ENCODE data around the gene IMMP2L. TPM values are rescaled to one million over a fixed set of nuclear protein-coding genes. Genes with fewer than 3 reads are reported as not detected.

Gene IMMP2L
- polyA plus RNA-seq, 4 donors: 38.6 to 48.8 (median 40.6) TPM

- no peak for DNase-seq (ENCODE audit: low read depth in 4 of 4, low spot score in 2 of 4)
Measured at GRCh38 chr7:111408724-111409123, 153.6 kb downstream of the IMMP2L start.

GRCh38 chr7:111407258-111407657, 155.0 kb downstream of the IMMP2L start:
- no peak for DNase-seq (ENCODE audit: low read depth in 4 of 4, low spot score in 2 of 4)

DNA sequence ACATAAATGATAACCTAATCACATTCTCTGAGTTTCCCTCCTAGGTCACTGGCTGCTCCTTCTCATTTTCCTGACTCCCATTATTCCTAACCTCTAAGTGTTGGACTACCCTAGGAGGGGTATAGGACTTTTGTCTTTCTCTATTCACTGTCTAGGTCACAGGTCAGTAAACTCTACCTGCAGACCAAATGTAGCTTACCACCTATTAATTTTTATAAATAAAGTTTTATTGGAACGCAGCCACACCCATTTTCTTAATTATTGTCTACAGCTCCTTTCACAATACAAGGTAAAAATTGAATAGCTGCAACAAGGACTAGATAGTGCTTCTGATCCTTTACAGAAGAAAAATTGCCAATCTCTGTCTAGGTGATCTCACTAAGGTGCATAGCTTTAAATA, 156.7 kb downstream of the IMMP2L start:
- DNase-seq (ENCODE audit: low read depth in 4 of 4, low spot score in 2 of 4): no peak

GRCh38 chr7:111401516-111401915, 160.8 kb downstream of the IMMP2L start:
- no peak for DNase-seq (ENCODE audit: low read depth in 4 of 4, low spot score in 2 of 4)

- no peak for DNase-seq (ENCODE audit: low read depth in 4 of 4, low spot score in 2 of 4)
Measured at GRCh38 chr7:111400088-111400487, 162.2 kb downstream of the IMMP2L start.

- DNase-seq (ENCODE audit: low read depth in 4 of 4, low spot score in 2 of 4): no peak
Measured at GRCh38 chr7:111394891-111395290, 167.4 kb downstream of the IMMP2L start.

DNA sequence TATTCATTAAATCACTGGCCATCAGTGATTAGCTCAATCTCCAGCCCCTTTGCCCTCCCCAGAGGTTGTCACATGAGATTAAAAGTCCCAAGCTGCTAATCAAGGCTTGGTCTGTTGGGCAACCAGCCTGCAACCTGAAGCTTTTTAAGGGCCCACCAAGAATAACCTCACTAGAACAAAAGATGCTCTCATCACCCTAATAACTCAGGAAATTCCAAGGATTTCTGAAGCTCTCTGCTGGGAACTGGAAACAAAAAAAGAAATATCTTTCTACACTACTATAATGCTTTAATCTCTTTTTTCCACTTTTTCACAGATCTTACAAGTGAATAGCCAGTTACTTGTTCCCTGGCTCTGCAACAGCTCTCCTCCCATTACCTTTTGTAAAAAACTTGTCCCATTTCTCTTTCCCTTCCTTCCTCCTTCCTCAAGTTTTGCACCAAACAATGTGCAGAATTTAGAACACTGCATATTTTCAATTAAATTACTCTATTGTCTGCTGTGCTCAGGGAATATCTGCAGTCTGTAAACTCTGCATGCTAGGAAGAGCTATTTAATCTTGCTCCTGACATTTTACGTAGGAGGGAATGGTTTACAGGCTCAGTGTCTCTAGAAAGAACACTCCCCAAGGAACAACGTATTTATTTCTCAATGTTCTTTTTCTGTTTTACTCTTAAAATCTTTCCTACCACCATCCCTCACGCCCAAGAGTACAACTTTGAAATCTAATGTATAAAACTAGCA, 169.1 kb downstream of the IMMP2L start:
- peak in 1 of 4 donors; percentile 21 for DNase-seq (ENCODE audit: low read depth in 4 of 4, low spot score in 2 of 4)

DNA sequence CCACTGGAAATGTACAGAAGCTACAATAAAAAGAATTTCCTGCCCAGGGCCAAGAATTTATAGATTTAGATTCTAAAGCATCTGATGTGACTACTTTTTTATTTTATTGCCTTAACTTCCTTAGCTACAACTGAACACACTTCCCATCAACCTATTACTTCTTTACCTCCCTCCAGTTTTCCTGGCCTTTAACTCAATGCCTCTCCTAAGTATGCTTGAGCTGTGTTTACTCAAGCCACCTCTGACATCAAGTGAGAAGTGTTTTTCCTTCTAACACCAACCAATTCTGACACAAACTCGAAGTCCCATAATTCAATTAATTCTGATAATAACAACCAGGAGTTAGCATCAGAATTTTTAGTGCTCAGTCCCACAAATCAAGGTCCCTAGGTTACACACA, 170.0 kb downstream of the IMMP2L start:
- peak in 1 of 4 donors; percentile 7 for DNase-seq (ENCODE audit: low read depth in 4 of 4, low spot score in 2 of 4)

GRCh38 chr7:111390000-111390399, 172.3 kb downstream of the IMMP2L start:
- DNase-seq (ENCODE audit: low read depth in 4 of 4, low spot score in 2 of 4): no peak

DNA sequence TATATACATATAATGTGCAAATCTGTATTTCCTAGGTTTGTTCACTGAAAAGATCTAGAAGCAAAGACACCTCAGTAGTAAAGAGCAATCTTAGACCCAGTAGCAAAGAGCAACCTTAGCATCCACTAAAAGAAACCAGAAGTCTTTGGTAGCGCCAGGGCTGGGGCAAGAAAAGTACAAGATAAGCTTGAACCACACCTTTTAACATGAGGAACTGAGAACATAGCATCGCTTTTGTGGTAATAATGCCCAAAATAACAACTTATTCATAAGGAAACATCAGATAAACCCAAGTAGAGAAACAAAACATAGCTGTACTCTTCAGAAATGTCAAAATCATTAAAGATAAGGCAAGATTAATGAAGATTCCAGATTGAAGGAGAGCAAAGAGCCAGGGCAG, 173.4 kb downstream of the IMMP2L start:
- DNase-seq (ENCODE audit: low read depth in 4 of 4, low spot score in 2 of 4): no peak

DNA sequence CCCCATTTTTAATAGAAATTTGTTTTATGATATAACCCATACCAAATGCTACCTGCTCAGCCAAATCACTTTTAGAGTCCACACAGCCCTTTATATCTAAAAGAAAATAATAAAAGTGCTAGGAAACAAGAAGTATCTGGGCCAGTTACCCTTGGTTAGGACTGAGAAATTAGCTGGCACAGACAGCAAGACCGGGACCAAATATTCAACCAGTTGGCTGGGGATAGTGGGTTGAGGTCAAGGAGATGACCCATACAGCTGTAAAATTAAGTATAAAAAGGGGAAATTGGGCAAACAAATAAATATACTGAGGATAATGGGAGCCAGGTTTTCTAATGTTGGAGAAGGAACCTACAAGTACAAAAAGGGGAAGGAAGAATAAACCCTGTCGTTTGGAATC, 174.3 kb downstream of the IMMP2L start:
- no peak for DNase-seq (ENCODE audit: low read depth in 4 of 4, low spot score in 2 of 4)

DNA sequence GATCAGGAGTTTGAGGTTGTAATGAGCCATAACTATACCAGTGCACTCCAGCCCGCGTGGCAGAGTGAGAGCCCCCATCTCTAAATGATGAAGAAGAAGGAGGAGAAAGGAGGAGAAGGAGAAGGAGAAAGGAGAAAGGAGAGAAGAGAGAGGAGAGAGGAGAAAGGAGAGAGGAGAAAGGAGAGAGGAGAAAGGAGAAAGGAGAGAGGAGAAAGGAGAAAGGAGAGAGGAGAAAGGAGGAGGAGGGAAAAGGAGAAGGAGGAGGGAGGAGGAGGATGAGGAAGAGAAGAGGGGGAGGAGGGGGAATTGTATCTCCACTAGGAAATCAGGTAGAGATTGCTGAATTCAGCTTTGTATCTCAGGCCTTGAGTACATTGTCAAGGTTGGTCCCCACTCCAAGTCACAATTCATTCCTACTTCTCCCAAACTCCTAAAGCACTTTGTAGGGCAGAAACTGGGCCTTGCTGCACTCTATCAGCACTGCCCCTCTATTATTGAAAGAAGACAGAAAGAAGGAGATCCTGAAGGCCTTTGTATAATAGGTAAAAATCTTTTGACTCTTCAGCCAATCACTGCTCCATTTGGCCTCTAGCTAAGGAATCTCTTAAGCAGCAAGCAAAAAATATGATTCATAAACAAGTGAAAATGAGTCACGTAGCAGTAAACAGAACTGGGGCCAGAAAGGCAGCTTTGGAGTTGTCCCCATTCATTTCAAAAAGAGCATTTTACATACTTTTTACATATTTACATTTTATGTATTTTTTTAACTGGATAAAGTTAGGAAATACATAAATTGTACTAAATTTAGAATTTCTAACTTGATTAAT, 178.0 kb downstream of the IMMP2L start:
- DNase-seq (ENCODE audit: low read depth in 4 of 4, low spot score in 2 of 4): no peak

GRCh38 chr7:111383133-111383532, 179.2 kb downstream of the IMMP2L start:
- no peak for DNase-seq (ENCODE audit: low read depth in 4 of 4, low spot score in 2 of 4)

DNA sequence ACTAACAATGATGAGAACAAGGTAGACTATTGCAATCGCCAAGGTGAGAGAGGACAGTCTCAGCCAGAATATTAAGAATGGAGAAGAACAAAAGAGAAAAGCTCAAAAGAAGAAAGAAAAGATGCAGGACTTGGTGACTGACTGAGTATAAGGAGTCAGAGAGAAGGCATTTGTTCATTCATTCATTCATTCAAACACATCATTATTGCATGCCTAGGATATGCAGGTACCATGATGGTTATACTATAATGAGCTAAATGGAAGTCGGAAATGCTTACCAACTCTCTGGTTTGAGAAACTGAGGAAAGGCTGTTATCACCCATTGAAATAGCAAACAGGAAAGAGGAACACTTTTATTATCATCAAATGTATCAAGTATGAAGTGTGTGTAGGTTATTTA, 180.7 kb downstream of the IMMP2L start:
- DNase-seq (ENCODE audit: low read depth in 4 of 4, low spot score in 2 of 4): no peak

- no peak for DNase-seq (ENCODE audit: low read depth in 4 of 4, low spot score in 2 of 4)
Measured at GRCh38 chr7:111380945-111381344, 181.3 kb downstream of the IMMP2L start.

DNA sequence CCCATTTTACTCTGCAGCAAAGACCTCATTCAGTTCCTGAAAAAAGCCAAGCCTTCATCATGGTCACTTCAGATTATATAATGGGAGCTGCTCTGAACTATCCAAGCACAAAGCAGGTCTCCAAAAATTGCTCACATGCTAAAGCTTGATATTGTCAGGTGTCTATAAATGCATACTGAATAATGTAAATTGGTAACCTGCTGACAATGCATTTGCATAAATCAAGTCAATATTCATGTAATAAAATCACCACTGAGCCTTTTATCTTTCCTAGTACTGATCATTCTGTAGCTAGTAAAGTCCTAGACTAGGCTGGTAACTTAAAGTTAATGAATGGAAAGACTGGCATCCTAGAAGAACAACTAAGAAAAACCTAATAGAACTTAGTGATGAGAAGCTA, 188.3 kb downstream of the IMMP2L start:
- DNase-seq (ENCODE audit: low read depth in 4 of 4, low spot score in 2 of 4): no peak

- DNase-seq (ENCODE audit: low read depth in 4 of 4, low spot score in 2 of 4): no peak
Measured at GRCh38 chr7:111371437-111371836, 190.9 kb downstream of the IMMP2L start.

DNA sequence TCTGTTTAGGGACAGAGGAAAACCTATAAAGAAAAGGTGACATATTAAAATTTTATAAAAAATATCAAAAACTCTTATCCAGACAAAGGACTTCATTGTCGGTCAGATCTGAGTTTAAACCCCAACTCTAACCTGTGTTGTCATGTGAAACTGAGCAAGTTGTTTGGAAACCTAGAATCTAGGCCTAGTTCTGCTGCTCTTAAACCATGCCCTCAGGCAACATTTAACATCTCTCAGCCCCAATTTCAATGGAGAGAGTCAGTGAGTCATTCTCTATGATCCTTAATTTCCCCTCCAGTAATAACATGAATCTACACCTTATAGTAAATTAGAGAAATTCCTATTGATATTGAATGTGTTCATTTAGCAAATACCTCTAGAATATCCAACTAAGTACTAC, 192.3 kb downstream of the IMMP2L start:
- DNase-seq (ENCODE audit: low read depth in 4 of 4, low spot score in 2 of 4): no peak

DNA sequence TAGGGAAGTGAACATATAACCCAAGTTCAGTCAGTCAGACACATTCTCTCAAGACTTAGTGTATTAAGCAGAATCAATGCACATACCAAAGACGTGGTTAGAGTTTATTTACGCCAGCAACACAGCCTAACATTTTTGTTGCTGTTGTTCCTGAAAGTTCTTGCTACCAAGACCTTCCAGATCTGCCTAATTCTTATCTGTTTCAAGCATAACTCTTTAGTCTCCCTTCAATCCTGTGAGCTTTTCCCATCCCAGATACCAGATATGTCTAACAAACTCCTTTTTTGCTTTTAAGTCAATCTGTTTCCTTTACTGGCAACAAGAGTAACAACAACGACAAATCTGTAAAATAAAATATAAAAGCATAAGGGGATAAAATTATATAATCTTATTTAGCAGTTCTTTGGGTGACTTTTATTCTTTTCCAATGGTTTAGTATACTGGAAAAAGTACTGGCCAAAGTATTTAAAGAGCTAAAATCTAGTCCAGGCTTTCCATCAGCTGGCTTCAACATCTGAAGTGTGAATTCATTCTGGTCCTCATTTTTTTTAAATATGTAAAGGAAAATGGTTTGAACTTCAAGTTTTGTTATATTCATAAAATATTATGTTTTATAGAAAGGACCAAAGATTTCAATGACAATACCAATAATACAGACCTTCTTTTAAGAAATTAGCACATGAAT, 193.8 kb downstream of the IMMP2L start:
- no peak for DNase-seq (ENCODE audit: low read depth in 4 of 4, low spot score in 2 of 4)

- no peak for DNase-seq (ENCODE audit: low read depth in 4 of 4, low spot score in 2 of 4)
Measured at GRCh38 chr7:111364413-111364812, 197.9 kb downstream of the IMMP2L start.

DNA sequence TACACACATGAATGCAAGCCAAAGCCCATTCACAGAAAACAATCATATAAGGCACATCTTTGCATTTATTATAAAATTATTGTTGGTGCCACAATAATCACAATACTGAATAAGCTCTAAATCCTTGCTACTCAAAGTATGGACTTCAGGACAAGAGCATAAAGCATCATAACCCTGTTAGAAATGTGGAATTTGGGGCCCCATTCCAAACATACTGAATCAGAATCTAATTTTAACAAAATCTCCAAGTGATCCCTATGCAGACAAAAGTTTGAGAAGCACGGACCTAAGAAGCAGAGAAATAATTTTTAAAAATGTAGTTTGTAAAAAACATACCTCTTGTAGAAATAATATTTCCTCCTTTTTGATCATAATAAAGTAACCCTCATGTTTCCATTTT, 199.2 kb downstream of the IMMP2L start:
- DNase-seq (ENCODE audit: low read depth in 4 of 4, low spot score in 2 of 4): no peak

All from left renal cortex interstitium (tissue), 4 donors.